CD14-positive monocyte (primary cell): ENCODE measurements around the gene PCGF3. TPM values are rescaled to one million over a fixed set of nuclear protein-coding genes. Genes with fewer than 3 reads are reported as not detected.

Source experiments
- DNase-seq, 3 donors: peaks; one replicate each; pipeline ENCODE4 v3.0.0-alpha.2; 2011 to 2022
- H2AFZ ChIP-seq: 2 replicates; pipeline ENCODE4 v1.6.0; 2012; ENCODE audit warnings: mild to moderate bottlenecking, low read depth, low read length, inconsistent platforms; ENCODE audit not compliant: insufficient read depth, poor library complexity, severe bottlenecking
- H3K27ac ChIP-seq, 2 donors: 1 replicate in 1 of 2; 2 replicates in 1 of 2; pipeline ENCODE4 v1.5.1; 2012 to 2013; ENCODE audit warnings: low read length in 2 of 2, control low read depth in 1 of 2, inconsistent platforms in 1 of 2, low read depth in 1 of 2, mild to moderate bottlenecking in 1 of 2
- H3K27me3 ChIP-seq, 2 donors: one replicate each; pipeline versions ENCODE4 v1.6.0 to v1.6.1; 2011 to 2013; ENCODE audit warnings: low read length in 2 of 2; ENCODE audit not compliant: control insufficient read depth in 2 of 2, insufficient read depth in 2 of 2
- H3K36me3 ChIP-seq, 2 donors: replicated peaks in 1 of 2; 1 replicate in 1 of 2; 2 replicates in 1 of 2; pipeline versions ENCODE4 v1.5.1 to v1.6.1; 2012 to 2013; ENCODE audit warnings: low read length in 2 of 2, control low read depth in 1 of 2, inconsistent platforms in 1 of 2, mild to moderate bottlenecking in 1 of 2; ENCODE audit not compliant: insufficient read depth in 2 of 2, control insufficient read depth in 1 of 2
- H3K4me1 ChIP-seq, 2 donors: 1 replicate in 1 of 2; 2 replicates in 1 of 2; pipeline versions ENCODE4 v1.5.1 to v1.6.1; 2012 to 2013; ENCODE audit warnings: low read length in 2 of 2, control low read depth in 1 of 2, inconsistent platforms in 1 of 2, mild to moderate bottlenecking in 1 of 2, moderate library complexity in 1 of 2; ENCODE audit not compliant: insufficient read depth in 2 of 2, control insufficient read depth in 1 of 2
- H3K4me2 ChIP-seq: replicated peaks from 2 replicates; pipeline ENCODE3; 2012; ENCODE audit warnings: low read length, moderate library complexity, mild to moderate bottlenecking; ENCODE audit not compliant: poor library complexity, severe bottlenecking; ENCODE audit errors: extremely low read depth
- H3K4me3 ChIP-seq, 3 experiments: fragments of 200-600 bp in 1 of 3; sonication (generic) in 1 of 3; replicated peaks in 1 of 3; 1 replicate in 2 of 3; 2 replicates in 1 of 3; pipeline ENCODE4 v1.5.1; 2011 to 2013; ENCODE audit warnings: low read length in 3 of 3, mild to moderate bottlenecking in 3 of 3, control low read depth in 2 of 3, low read depth in 2 of 3, inconsistent platforms in 1 of 3, moderate library complexity in 1 of 3
- H3K79me2 ChIP-seq: 2 replicates; pipeline ENCODE4 v1.6.0; 2012; ENCODE audit warnings: mild to moderate bottlenecking, control low read depth, inconsistent platforms, low read length, moderate library complexity; ENCODE audit not compliant: insufficient read depth
- H3K9ac ChIP-seq: 2 replicates; pipeline ENCODE4 v1.6.0; 2017; ENCODE audit warnings: low read length, mild to moderate bottlenecking; ENCODE audit not compliant: insufficient read depth, poor library complexity, severe bottlenecking
- H3K9me3 ChIP-seq, 2 donors: replicated peaks in 1 of 2; 1 replicate in 1 of 2; 2 replicates in 1 of 2; pipeline versions ENCODE4 v1.5.1 to v1.6.1; 2012 to 2013; ENCODE audit warnings: low read length in 2 of 2, control low read depth in 1 of 2; ENCODE audit not compliant: control insufficient read depth in 1 of 2, insufficient read depth in 1 of 2
- H4K20me1 ChIP-seq: 2 replicates; pipeline ENCODE4 v1.6.0; 2012; ENCODE audit warnings: mild to moderate bottlenecking, low read length, control low read depth, moderate library complexity; ENCODE audit not compliant: insufficient read depth
- H3K27ac Mint-ChIP-seq, 7 donors: one replicate each; pipeline ENCODE4 v1.8.0; 2020; ENCODE audit warnings: mild to moderate bottlenecking in 7 of 7, mixed read lengths in 7 of 7, moderate library complexity in 6 of 7, inconsistent platforms in 2 of 7
- H3K27me3 Mint-ChIP-seq, 3 donors: one replicate each; pipeline ENCODE4 v1.8.0; 2021 to 2022; ENCODE audit warnings: low read depth in 3 of 3, mild to moderate bottlenecking in 3 of 3, mixed read lengths in 3 of 3, moderate library complexity in 3 of 3, inconsistent platforms in 1 of 3
- H3K36me3 Mint-ChIP-seq, 2 donors: one replicate each; pipeline ENCODE4 v1.8.0; 2020; ENCODE audit warnings: mixed read lengths in 2 of 2, inconsistent platforms in 1 of 2, mild to moderate bottlenecking in 1 of 2
- H3K4me1 Mint-ChIP-seq: one replicate; pipeline ENCODE4 v1.8.0; 2020; ENCODE audit warnings: mild to moderate bottlenecking, mixed read lengths
- H3K4me3 Mint-ChIP-seq, 2 donors: one replicate each; pipeline ENCODE4 v1.8.0; 2020; ENCODE audit warnings: mild to moderate bottlenecking in 2 of 2, mixed read lengths in 2 of 2, moderate library complexity in 1 of 2
- H3K9me3 Mint-ChIP-seq, 7 donors: one replicate each; pipeline ENCODE4 v1.8.0; 2020 to 2022; ENCODE audit warnings: mixed read lengths in 7 of 7, mild to moderate bottlenecking in 6 of 7, moderate library complexity in 6 of 7, inconsistent platforms in 2 of 7
- CTCF ChIP-seq: fragments of 200-600 bp; IDR thresholded peaks from one replicate; pipeline ENCODE4 v1.8.0; 2022; ENCODE audit warnings: antibody characterized with exemption, mild to moderate bottlenecking
- WGBS: methylation state at CpG from one replicate; pipeline ENCODE4 v1.1.5; 2013; ENCODE audit warnings: missing lambda C conversion rate; ENCODE audit not compliant: insufficient coverage; 5-methylcytosine and 5-hydroxymethylcytosine counted together
- intact Hi-C, 2 donors: fragments of 100-400 bp; cut with micrococcal nuclease; formaldehyde crosslinking; loops; one replicate each; pipeline versions ENCODE4 v1.15.0 to v1.15.1; 2023
- polyA plus RNA-seq, 3 donors: library from polyadenylated mRNA; depleted of rRNA in 1 of 3; unstranded in 2 of 3; stranded (reverse) in 1 of 3; fragments of 300-500 nt in 2 of 3; fragments of >200 nt in 1 of 3; fragmentation: Illumina TruSeq in 2 of 3; gene quantifications; 1 replicate in 2 of 3; 2 replicates in 1 of 3; pipeline ENCODE4 v1.2.3, GENCODE V29; 2012 to 2021

PCGF3 gene
- polyA plus RNA-seq, 3 donors = 7.0 to 163 (median 8.3) TPM

GRCh38 chr4:660401-660800 lies 45.2 kb upstream of the PCGF3 start:
- Histone ChIP-seq H3K36me3 (no peaks in the 10 kb centered on the region), H3K4me3 (no peak overlapping the region), H3K79me2 (no peaks in the 10 kb centered on the region), H2AFZ (no peak overlapping the region), H3K9me3 (peaks cover 0 to 9% of the 10 kb centered on the region in 2 donors), H3K4me1 (peaks cover 11 to 15% of the 10 kb centered on the region in 2 donors), H3K9ac (no peak overlapping the region), H4K20me1 (no peaks in the 10 kb centered on the region), H3K27me3 (no peaks in the 10 kb centered on the region), H3K27ac (no peak overlapping the region), H3K4me2 (no peak overlapping the region)
- no peak overlapping the region for H3K4me3 Mint-ChIP-seq
- intact Hi-C loops = no loop called here
- no peak for TF ChIP-seq CTCF
- WGBS = 95% methylated on average over 10 of the region's 10 CpGs
- DNase-seq = no peak
- peaks cover 3 to 8% (median 3%) of the 10 kb centered on the region in 3 donors for H3K27me3 Mint-ChIP-seq
- H3K27ac Mint-ChIP-seq = no peak overlapping the region
- H3K9me3 Mint-ChIP-seq = peaks cover 0 to 19% (median 15%) of the 10 kb centered on the region in 7 donors
- H3K4me1 Mint-ChIP-seq = peaks cover 10% of the 10 kb centered on the region
- H3K36me3 Mint-ChIP-seq = no peaks in the 10 kb centered on the region

- Mint-ChIP-seq H3K27me3 (peaks cover 3 to 8% (median 3%) of the 10 kb centered on the region in 3 donors), H3K27ac (no peak overlapping the region), H3K36me3 (no peaks in the 10 kb centered on the region), H3K9me3 (peaks cover 0 to 19% (median 16%) of the 10 kb centered on the region in 7 donors), H3K4me1 (peaks cover 10% of the 10 kb centered on the region), H3K4me3 (no peak overlapping the region)
- peaks cover 11 to 15% of the 10 kb centered on the region in 2 donors for H3K4me1 ChIP-seq
- no peak overlapping the region for H3K9ac ChIP-seq
- DNase-seq = no peak
- no peaks in the 10 kb centered on the region for H3K36me3 ChIP-seq
- no CpG with 5 or more reads among the region's 3 CpGs for WGBS
- no peaks in the 10 kb centered on the region for H4K20me1 ChIP-seq
- no peak overlapping the region for H3K27ac ChIP-seq
- peaks cover 0 to 9% of the 10 kb centered on the region in 2 donors for H3K9me3 ChIP-seq
- no peak overlapping the region for H2AFZ ChIP-seq
- no peaks in the 10 kb centered on the region for H3K79me2 ChIP-seq
- TF ChIP-seq CTCF = no peak
- H3K4me3 ChIP-seq = no peak overlapping the region
- intact Hi-C loops = no loop called here
- no peak overlapping the region for H3K4me2 ChIP-seq
- no peaks in the 10 kb centered on the region for H3K27me3 ChIP-seq
Measured at GRCh38 chr4:661231-661630, 44.4 kb upstream of the PCGF3 start.
